NCI-H1436 treated with DMSO at 0.1 percent for 48 hours (cell line): ENCODE data around the gene SLC9A9.

Source experiments
- DNase-seq: peaks from one replicate; lab custom pipeline; 2025; lab: John Stamatoyannopoulos, UW

The SLC9A9 gene

DNA sequence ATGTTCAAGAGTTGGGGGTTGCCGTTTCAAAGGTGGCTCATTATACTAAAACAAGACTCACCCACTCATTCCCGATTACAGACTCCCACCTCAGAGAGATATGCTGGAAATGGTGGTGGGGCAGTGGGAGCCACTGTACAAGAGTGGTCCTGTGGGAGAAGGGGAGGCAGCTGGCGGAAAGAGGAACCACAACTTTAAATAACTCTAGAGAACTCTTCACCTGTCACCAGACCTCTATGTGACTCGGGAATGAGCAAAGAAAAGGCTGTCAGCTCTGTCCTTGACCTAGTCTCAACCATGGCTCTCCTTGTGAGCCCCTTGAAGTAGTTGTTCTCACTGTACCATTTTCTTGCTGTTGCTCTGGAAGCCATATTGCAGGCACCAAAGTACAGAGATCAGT, 434.9 kb downstream of the SLC9A9 start:
- no peak for DNase-seq

DNA sequence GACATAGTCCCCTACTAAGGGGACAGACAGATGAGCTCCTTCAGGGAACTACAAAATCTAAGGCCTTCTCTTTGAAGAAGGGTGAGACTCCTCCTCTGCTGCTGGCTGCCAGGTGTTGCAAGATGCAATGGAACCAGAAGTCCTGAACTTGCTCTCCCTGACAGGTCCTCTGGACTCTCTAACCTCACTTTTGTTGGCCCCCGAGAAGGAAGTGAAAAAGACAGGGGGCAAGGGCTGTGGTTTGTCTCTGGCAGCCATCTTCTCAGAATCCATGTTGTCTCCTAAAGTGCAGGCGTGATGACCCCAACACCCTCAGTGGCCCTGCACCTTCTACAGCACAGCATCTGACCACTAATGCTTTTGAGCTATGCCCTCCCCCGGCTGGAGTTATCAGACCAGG, 436.2 kb downstream of the SLC9A9 start:
- no peak for DNase-seq

DNA sequence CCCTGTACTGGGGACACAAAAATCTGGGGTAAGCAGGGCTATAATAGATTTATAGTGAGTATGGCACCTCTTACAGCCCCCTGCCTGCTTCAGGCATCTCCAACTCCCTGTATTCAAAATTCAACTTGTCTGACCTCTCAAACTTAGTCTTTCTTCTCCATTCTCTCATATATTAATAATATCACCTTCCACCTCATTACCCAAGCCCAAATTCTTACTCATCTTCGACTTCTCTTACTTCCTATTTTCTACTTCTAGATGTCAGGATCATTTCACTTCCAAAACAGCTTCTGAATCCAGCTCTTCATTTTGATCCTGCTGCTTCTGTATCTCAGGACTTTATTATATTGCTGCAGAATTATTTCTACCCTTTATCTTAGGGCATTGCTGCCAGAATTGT, 438.0 kb downstream of the SLC9A9 start:
- no peak for DNase-seq

DNA sequence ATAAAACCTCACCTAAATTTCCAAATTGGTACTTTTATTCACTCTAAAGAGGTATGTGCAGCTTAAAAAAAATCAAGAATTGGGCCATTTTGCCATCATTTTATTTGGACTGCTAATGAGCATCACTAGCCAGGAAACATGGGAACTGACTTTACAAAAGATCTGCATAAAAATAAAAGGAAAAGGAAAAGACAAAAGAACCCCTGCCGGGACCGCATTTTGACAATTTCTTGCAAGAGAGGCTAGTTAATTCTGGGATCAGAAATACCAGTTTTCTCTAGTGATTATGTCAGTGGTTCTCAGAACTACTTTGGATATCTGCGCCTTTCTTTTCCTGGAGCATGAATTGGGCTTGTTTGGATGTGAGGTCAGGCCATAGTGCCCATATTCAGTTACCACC, 439.5 kb downstream of the SLC9A9 start:
- DNase-seq, result no peak

DNA sequence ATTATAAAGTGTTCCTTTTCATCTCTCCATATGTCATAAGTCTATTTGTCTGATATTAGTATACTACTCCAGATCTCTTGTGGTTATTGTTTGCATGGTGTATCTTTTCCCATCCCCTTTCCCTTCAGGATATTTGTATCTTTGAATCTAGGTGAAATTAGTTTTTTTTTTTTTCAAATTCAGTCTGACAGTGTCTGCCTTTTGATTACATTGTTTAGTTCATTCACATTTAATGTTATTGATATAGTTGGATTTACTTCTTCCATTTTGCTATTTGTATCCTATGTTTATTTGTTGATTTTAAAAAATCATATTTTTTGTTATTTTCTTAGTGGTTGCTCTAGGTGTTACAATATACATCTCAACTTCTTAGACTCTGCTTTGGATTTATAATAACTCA, 445.7 kb downstream of the SLC9A9 start:
- DNase-seq, result no peak

DNA sequence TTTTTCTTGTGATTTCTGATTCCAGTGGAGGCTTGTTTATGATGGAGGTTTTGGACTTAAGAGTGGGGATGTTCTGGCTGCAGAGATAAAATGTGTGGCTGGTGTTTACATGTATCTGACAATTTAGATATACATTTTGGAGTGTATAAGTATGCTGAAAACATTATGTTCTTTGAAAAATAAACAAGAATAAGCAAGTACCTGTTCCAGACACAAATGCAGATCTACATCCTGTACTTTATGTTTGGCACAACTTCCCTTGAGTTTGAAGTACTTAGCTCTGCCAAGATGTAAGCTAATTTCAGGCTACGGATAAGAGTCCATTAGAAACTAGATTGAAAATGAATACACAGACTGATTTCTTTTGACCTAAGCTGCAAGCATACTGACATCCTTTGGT, 451.5 kb downstream of the SLC9A9 start:
- DNase-seq, result no peak

DNA sequence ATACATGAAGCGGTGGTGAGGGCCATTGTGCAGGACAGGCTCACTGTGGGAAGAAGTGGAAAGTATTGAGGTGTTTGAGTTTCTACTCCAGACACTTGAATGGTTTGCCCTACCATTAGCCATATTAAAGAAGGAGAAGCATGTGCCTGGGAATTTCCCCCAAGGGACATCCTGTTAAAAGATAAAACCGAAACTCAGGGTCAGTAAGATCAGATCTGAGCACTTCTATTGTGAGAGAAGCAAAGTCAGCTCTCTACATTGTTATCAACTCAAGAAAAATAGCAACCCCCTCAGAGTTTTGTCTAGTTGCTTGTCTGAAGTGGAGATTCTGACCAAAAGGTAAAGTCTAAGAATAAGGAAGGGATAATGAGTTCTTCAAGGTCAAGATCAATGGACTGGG, 458.9 kb downstream of the SLC9A9 start:
- no peak for DNase-seq

DNA sequence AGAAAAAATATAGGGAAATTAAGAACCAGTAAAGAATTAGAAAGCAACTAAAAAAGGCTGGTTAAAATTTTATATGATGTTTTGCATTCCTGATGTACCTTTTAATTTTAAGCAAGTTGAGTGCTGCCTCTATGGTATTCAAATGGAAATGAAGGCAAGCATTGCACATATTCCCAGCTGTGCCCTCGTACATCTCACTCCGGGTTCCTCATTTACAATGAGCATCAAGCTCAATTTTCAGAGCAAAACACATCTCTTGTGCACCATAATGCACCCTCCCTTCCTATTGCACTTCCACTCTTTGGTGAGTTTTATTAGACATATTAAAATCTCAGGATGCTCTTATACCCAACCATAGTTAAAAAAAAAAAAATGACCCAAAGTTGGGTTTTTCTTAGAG, 460.8 kb downstream of the SLC9A9 start:
- no peak for DNase-seq

DNA sequence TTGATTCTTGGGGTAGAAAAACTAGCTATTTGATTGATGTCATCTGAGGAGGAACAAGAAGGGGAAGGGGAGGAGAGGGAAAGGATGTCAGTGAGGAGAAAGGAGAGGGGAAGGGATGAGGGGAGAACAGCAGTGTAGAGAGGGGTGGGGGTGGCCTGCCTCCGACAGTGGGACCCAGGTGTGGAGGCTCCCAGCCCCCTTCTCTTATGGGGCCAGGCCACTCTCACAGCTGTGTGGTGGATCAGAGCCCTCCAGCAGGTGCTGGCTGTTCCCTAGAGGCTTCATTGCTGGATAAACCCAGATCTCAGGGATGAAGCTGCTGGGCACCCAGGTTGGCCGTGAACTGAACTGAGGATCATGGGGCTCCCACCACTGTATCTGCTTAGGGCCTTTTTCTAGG, 464.2 kb downstream of the SLC9A9 start:
- no peak for DNase-seq

DNA sequence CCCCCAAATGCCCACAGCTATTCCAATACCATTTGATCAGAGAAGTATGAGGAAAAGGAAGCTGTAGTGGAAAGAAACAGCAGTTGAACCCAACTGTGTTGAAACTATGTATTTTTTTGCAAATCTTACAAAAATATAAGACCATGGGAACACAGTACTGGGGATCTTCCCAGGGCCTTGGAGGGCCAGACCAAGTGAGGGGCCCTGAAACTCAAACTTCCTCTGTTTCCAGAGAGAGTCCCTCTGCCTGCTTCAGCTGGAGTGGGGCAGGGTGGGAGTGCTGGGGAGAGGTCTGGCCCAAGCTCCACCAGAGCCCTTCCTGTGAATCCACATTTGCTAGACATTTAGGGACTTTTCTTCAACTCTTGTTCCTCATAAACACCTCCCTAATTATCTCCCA, 464.8 kb downstream of the SLC9A9 start:
- DNase-seq, result no peak

DNA sequence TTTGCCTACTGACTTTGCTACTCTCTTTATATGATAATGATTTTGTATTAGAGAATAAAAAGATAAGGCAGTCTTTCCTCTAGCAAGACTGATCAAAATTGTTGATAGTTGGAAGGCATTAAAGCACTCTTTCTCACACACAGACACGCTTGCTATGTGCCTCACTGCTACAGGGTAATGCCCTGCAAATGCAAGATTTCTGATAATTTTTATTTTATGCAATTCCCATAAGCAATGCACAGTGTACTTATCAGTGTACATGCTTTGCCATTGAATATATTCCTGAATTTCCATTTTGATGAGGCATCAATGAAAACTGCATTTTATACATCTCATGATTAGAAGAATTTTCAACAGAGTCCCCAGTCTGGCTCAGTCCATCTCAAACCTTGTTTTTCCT, 465.5 kb downstream of the SLC9A9 start:
- no peak for DNase-seq

DNA sequence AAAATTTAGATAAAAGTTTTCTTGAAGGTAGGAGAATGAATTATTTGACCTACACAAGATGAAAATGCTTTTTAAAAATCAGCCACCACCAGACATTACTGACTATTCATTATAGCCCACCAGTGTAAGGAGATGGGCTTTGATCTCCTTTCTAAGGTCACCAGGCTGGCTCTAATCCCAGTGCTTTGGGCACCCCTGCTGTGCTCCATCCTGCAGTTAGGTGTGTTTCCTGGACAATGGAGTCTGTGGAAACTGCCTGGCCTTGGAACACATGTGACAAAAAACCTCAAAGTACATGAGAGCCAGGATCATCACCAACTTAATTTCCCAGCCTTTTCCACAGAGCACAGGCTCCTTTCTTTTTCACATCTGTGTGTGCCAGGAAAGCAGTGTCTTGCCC, 467.8 kb downstream of the SLC9A9 start:
- DNase-seq, result no peak

DNA sequence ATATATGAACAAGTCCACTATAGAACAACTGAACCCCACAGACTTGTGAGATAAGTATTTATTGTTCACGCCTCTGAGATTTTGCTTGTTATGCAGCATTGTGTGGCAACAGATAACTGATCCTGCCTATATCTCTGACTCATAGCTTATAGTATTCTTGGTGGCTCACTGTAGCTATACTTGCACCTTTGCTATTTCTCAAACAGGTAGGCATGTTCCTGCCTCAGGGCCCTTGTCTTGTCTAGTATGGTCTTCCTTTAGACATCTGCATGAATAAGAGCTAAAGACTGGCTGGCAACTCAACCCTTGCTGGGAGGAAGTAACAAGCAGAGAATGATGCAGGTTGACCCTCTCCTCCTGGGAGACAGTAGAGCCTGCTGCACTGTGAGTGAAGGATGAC, 472.6 kb downstream of the SLC9A9 start:
- DNase-seq, result no peak

DNA sequence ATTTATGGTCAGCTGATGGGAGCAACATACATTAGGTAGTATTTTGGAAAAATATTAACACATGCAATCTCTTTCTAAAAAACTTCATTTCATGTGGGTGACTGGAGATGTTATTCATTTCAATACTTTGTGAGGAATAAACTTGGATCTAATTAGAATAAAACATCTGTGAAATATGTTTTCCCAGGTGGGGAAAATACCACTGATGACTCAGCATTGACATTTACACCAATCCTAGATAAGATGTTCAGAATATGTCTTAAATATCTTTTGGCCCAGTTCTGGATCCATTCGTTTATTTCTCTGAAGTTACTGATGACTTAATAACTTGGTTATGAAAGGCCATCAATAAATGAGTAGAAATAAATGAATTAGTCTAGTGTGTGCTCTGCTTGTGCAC, 481.1 kb downstream of the SLC9A9 start:
- no peak for DNase-seq

DNA sequence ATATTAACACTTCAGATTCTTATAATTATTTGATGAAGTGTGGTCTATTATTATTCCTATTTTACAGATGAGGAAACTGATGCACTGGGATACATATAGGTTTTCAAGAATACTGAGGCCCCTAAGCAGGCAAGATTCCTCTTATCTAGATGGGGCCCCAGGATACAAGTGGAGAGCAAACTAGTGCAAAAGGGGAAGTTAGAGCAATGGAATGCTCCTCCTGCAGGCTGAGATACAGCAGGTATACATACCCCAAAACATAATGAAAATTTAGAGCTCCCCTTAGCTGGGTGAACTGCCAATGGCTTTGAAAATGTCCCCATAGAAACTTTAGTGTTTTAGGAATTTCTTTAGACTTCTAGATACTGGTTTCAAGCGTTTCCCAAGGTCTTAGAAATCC, 481.6 kb downstream of the SLC9A9 start:
- DNase-seq, result no peak

DNA sequence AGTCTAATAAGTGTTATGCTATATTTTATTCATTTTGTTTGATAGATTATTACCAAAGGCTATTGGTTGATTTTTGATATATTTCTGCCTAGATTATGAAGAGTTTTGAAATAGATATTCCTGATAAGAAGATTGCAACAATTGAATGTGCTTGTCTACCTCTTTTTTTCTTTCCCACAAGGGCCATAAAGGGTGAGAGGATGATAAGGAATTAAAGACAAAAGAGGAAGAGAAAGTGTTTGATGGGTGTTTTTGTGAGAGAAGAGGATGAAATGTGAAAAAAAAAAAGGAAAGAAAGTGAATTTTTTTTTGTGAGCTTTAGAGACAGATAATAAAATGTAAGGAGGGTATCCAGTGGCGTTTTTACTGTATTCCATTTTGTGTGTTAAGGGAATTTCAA, 484.3 kb downstream of the SLC9A9 start:
- DNase-seq, result no peak

DNA sequence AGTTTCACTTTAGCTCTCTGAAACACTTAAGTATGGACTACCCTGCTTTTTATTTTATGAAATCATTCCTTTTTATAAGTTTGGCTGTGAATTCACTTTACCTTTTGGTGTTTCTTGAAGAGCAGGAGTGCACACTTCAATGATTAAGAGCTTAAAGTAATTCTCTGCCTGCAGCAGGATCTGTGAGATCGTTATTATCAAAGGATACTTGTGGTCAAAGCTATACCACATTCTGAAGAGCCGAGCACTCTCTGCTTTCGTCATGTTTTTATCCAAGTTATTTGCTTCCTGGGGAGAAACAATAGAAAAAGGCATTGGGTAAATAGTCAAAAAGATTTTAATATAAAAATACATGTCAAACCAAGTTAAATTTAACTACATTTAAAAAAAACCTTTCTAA, 485.0 kb downstream of the SLC9A9 start:
- no peak for DNase-seq

DNA sequence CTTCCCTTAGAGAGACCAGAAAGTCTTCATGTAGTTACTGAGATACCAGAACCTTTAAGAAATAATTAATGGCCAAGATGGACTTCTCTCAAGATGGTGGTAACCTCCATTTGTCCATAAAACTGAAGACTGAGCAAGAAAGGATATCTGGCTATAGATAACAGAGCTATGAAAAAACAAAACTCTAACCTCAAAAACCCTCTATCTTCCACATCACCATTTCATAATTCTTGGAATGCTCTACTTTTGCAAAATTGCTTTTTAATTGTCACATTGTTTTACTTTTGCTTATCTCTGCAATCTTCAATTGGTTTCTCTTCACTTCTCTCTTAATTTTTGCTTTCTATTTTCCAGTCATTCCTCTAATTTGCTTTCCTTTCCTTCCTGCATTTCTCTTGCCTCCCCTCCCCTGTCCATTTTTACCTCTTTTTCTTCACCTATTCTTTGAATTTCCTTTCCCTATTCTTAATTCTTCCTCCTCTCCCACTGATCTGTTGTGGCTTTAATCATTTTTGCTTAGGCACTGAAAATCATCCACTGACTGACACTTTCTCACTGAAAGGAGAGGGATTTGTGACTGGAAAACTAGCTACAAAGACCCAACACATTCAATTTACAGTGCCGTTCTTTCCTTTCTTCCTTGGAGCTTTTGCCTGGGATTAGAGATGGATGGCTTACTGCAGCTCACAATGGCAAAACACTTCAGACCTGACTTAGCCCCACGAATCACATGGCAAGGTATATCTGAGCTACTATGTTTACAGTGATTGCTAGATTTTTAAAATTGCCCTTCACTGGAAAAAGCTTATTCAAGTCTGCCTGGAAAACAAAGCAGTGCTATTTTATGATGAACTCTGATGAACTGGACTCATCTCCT, 485.9 kb downstream of the SLC9A9 start:
- DNase-seq, result no peak

DNA sequence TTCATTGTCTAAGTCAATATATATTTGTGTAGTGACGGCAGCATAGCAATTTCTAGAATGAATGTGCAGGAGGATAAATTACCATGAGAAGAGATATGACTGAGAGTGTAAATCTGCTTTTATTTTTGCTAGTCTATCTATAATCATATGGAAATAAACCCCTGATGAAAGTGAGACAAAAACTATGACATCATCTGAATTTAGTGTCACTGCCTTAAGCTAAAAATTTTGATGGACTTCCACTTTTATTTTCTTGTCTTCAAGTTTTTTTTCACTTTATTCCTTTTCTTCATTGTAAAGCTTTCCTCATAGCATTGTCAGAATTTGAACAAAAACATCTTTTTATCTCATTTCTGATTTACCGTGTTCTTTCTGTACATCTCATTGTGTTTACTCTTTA, 486.7 kb downstream of the SLC9A9 start:
- no peak for DNase-seq

DNA sequence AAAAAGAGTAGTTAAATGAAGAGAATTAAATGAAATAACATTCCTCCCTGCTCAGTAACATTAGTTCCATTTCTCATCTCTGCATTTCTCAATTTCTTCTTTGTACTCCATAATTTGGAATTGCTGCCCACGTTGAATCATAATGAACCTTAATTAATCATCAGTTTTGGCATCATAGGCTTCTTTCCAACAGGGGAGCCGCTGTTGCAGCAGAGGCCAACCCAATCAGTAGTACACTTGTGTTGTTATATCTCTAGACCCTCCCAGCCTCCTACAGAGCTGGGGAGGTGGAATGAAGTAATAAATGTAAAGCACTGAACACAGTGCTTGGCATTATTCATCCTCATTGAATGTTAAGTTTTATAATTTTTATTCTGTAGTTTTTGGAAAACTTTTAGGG, 488.0 kb downstream of the SLC9A9 start:
- DNase-seq, result no peak

DNA sequence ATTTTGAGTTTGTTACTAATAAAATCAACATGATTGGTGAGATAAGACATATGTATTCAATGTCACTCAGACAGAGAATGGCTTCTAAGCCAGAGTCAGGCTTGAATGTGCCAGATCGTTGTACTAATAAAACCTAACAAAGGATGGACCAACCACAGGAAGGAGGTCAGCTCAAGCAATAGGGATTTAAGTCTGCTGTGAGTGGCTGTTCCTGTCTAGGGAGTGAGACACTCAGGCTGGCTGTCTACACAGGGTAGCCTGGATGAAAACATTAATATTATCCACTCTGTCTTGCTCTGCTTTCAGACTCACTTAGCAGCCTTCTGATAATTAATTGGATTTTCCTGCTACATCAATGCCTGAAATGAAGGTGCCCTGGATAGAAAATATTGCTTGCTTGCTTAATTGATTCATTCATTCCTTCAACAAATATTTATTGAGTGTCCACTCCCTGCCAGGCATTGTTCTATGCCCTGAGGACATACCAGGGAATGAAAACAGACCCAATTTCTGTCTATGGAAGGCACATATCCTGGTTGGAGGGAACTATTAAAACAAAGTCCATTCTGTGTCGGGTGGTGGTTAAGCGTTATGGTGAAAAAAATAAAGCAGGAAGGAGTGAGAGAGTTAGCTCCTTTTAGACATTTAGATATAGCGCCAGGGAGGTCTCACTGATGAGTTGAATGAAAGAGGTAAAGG, 489.3 kb downstream of the SLC9A9 start:
- DNase-seq, result no peak

DNA sequence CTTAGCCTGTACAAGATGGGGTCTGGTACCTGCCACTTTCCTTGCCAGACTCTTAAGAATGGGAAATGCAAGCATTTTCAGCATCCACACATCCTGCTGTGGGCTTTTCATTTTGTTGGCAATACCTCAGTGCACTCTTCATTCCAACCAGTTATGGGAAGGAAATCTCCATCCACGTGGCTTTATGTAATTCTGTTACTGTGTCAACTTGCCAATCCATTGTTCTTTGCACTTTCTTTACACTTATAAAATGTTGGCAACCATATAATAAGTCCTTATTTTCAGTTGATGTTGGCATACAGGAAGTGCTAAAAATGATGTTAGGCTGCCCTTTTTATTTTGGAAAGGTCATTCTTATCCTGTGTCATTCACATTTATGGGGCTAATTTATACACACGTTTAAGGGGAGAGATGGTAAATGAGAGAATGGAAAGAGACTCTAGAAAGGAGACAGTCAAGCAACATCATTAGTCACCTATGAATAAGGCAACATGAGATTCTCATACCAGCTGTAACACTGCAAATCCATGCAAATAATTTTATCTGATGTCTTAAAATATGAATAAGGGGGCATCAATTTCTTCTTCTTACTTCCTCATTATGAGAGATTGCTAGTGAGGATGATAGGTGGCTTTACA, 490.0 kb downstream of the SLC9A9 start:
- DNase-seq, result no peak

DNA sequence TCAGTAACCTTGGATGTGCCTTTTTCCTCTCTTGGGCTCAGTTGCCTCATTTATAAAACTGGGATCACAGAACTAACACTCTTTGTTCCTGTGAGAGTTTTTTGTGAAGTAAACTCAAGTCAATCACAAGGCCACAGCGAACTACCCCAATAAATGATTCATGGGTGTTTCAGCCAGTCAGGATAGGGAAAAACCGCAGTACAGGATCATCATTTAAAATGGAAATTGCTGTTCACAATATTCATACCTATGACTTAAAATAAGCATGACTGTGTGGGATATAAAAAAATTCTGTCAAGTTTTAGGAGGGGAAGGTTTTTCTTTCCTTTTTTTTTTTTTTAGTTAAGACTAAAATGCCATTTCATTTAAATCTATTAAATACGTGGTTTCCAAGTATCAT, 490.6 kb downstream of the SLC9A9 start:
- DNase-seq, result no peak
